H4 (cell line): ENCODE data around the gene SLC4A5. TPM values are rescaled to one million over a fixed set of nuclear protein-coding genes. Genes with fewer than 3 reads are reported as not detected.

ENCODE experiments used
- total RNA-seq: library from RNA; depleted of rRNA; stranded (reverse); fragments of >200 nt; shearing (Covaris generic); gene quantifications from 2 replicates; pipeline ENCODE4 v1.2.3, GENCODE V29; 2014; rRNA removed

Gene SLC4A5
- total RNA-seq, 1 experiment from 2014 or later = 0.23 TPM

Other genes with a start within 250 kb of the SLC4A5 start
- 144 and 202 TPM in 2 replicates for gene BOLA3, start 195.5 kb downstream of the SLC4A5 start, total RNA-seq
- gene MOB1A, start 164.5 kb downstream of the SLC4A5 start, total RNA-seq = 147 and 150 TPM in 2 replicates
- gene MTHFD2, start 144.8 kb downstream of the SLC4A5 start, total RNA-seq = 257 and 261 TPM in 2 replicates
- gene DCTN1, start 36.9 kb upstream of the SLC4A5 start, total RNA-seq = 55.1 and 67.2 TPM in 2 replicates
- gene C2orf81, start 78.2 kb upstream of the SLC4A5 start, total RNA-seq = 0.53 and 0.70 TPM in 2 replicates
- gene WDR54, start 78.3 kb upstream of the SLC4A5 start, total RNA-seq = 32.6 and 43.4 TPM in 2 replicates
- 9.4 and 10.5 TPM in 2 replicates for gene RTKN, start 98.5 kb upstream of the SLC4A5 start, total RNA-seq
- gene INO80B, start 111.7 kb upstream of the SLC4A5 start, total RNA-seq = 30.1 and 55.7 TPM in 2 replicates
- gene WBP1, start 115.0 kb upstream of the SLC4A5 start, total RNA-seq = 86.8 and 93.9 TPM in 2 replicates
- 43.1 and 52.7 TPM in 2 replicates for gene MOGS, start 122.0 kb upstream of the SLC4A5 start, total RNA-seq
- gene MRPL53, start 129.3 kb upstream of the SLC4A5 start, total RNA-seq = 25.3 and 42.4 TPM in 2 replicates
- gene CCDC142, start 139.6 kb upstream of the SLC4A5 start, total RNA-seq = 1.8 and 2.2 TPM in 2 replicates
- 9.2 and 10.7 TPM in 2 replicates for gene TTC31, start 139.7 kb upstream of the SLC4A5 start, total RNA-seq
- gene LBX2, start 156.2 kb upstream of the SLC4A5 start, total RNA-seq = 0.97 TPM in 1 of 2 replicates, not detected in the other
- gene PCGF1, start 164.3 kb upstream of the SLC4A5 start, total RNA-seq = 17.0 and 25.7 TPM in 2 replicates
- gene TLX2, start 171.0 kb upstream of the SLC4A5 start, total RNA-seq = not detected in 2 replicates
- not detected in 2 replicates for gene DQX1, start 182.8 kb upstream of the SLC4A5 start, total RNA-seq
- gene AUP1, start 186.3 kb upstream of the SLC4A5 start, total RNA-seq = 95.4 and 102 TPM in 2 replicates
- gene HTRA2, start 186.5 kb upstream of the SLC4A5 start, total RNA-seq = 40.5 and 49.5 TPM in 2 replicates
- 2.0 and 2.4 TPM in 2 replicates for gene LOXL3, start 210.5 kb upstream of the SLC4A5 start, total RNA-seq
- 0.84 and 2.1 TPM in 2 replicates for gene DOK1, start 211.3 kb upstream of the SLC4A5 start, total RNA-seq